PC-9 (cell line): ENCODE data around the gene IQCK.

ENCODE experiments used
- EZH2 ChIP-seq: fragments of 200-600 bp; sonication (generic); IDR thresholded peaks from 2 replicates; pipeline ENCODE4 v1.8.0; 2017; ENCODE audit warnings: antibody characterized with exemption, low read depth
- TF ChIP-seq, protein P1 (sequence below): fragments of 200-600 bp; sonication (generic); conservative IDR thresholded peaks from 2 replicates; pipeline ENCODE4 v1.6.1; 2017; ENCODE audit warnings: mixed run types, antibody characterized with exemption, mild to moderate bottlenecking, moderate library complexity

DNA sequence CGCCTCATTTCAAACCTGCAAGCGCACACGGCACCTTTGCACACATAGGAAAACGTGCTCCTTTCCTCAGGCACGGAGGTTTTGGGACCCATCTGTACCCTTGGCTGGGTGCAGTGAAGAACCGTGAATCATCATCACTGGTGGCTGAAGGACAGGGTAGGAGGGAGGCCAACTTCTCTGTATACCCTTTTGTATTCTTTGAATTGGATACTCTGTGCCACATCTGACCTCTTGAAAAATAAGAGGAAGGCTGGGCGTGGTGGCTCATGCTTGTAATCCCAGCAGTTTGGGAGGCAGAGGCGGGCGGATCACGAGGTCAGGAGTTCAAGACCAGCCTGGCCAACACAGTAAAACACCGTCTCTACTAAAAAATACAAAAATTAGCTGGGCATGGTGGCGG lies 154.9 kb downstream of the IQCK start:
- TF ChIP-seq, protein P1, sequence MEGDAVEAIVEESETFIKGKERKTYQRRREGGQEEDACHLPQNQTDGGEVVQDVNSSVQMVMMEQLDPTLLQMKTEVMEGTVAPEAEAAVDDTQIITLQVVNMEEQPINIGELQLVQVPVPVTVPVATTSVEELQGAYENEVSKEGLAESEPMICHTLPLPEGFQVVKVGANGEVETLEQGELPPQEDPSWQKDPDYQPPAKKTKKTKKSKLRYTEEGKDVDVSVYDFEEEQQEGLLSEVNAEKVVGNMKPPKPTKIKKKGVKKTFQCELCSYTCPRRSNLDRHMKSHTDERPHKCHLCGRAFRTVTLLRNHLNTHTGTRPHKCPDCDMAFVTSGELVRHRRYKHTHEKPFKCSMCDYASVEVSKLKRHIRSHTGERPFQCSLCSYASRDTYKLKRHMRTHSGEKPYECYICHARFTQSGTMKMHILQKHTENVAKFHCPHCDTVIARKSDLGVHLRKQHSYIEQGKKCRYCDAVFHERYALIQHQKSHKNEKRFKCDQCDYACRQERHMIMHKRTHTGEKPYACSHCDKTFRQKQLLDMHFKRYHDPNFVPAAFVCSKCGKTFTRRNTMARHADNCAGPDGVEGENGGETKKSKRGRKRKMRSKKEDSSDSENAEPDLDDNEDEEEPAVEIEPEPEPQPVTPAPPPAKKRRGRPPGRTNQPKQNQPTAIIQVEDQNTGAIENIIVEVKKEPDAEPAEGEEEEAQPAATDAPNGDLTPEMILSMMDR, result no peak
- TF ChIP-seq EZH2, result no peak
